Gastrocnemius medialis (tissue), 4 donors: Measurements from ENCODE around the gene HSD11B2. TPM values are rescaled to one million over a fixed set of nuclear protein-coding genes. Genes with fewer than 3 reads are reported as not detected.

ENCODE experiments used
- ATAC-seq, 2 donors: fragments of 150-250 bp; one replicate each; pipeline ENCODE4 v1.9.1; 2016
- DNase-seq, 2 donors: peaks; one replicate each; pipeline ENCODE4 v3.0.0-alpha.2; 2019
- H3K27ac ChIP-seq, 4 donors: fragments of 200-600 bp; sonication (generic); 1 replicate in 1 of 4; 2 replicates in 3 of 4; pipeline ENCODE4 v1.5.1; 2016 to 2018; ENCODE audit warnings: mild to moderate bottlenecking in 2 of 4, moderate library complexity in 1 of 4
- H3K27me3 ChIP-seq, 3 donors: fragments of 200-600 bp; sonication (generic) in 2 of 3; 1 replicate in 1 of 3; 2 replicates in 2 of 3; pipeline versions ENCODE4 v1.5.1 to v1.6.0; 2016 to 2019; ENCODE audit warnings: mild to moderate bottlenecking in 1 of 3, moderate library complexity in 1 of 3
- H3K36me3 ChIP-seq, 2 donors: fragments of 200-600 bp; sonication (generic) in 1 of 2; one replicate each; pipeline ENCODE4 v1.5.1; 2017 to 2018
- H3K4me1 ChIP-seq, 2 donors: fragments of 200-600 bp; sonication (generic) in 1 of 2; one replicate each; pipeline ENCODE4 v1.5.1; 2016 to 2017; ENCODE audit warnings: mild to moderate bottlenecking in 2 of 2
- H3K4me3 ChIP-seq, 4 donors: fragments of 200-600 bp; sonication (generic) in 3 of 4; 1 replicate in 1 of 4; 2 replicates in 3 of 4; pipeline ENCODE4 v1.5.1; 2016 to 2019; ENCODE audit warnings: mild to moderate bottlenecking in 2 of 4
- H3K9me3 ChIP-seq, 3 donors: fragments of 200-600 bp; sonication (generic) in 2 of 3; 1 replicate in 1 of 3; 2 replicates in 2 of 3; pipeline ENCODE4 v1.5.1; 2016 to 2019
- CTCF ChIP-seq, 5 experiments: fragments of 450-650 bp in 3 of 5; fragments of 200-600 bp in 2 of 5; sonication (generic) in 2 of 5; IDR thresholded peaks in 4 of 5; conservative IDR thresholded peaks in 1 of 5; 1 replicate in 4 of 5; 2 replicates in 1 of 5; pipeline ENCODE4 v1.5.1; 2016 to 2019; ENCODE audit warnings: antibody characterized with exemption in 5 of 5, mild to moderate bottlenecking in 3 of 5, moderate library complexity in 3 of 5
- POLR2A ChIP-seq, 2 donors: fragments of 450-650 bp; IDR thresholded peaks; one replicate each; pipeline ENCODE4 v1.6.1; 2017; ENCODE audit warnings: antibody characterized with exemption in 2 of 2, mild to moderate bottlenecking in 2 of 2, moderate library complexity in 2 of 2
- in situ Hi-C, 4 donors: fragments of 200-750 bp; cut with MboI; loops; one replicate each; pipeline versions ENCODE4 v1.15.0 to v1.8.0; 2017; ENCODE audit warnings: low sequenced_read_pairs in 4 of 4
- intact Hi-C: fragments of 100-400 bp; cut with DNase I; formaldehyde crosslinking; loops from one replicate; pipeline ENCODE4 v1.15.1; 2023; ENCODE audit warnings: low total_unique reads
- total RNA-seq, 4 donors: library from RNA; depleted of rRNA; stranded (reverse); fragments of >200 nt; gene quantifications; one replicate each; pipeline versions ENCODE4 v1.1.0 to v1.2.3, GENCODE V29; 2016

Gene HSD11B2
- total RNA-seq, 4 donors from 2014 or later: 2.3 to 4.1 TPM; not detected in 2

GRCh38 chr16:67429053-67429798, 1.7 kb upstream of the HSD11B2 start:
- in situ Hi-C loops (no loop called here), intact Hi-C loops (loop anchor here (5.0 kb wide), 1 partner anchor 93 kb away; no protein-coding TSS in a partner anchor)
- DNase-seq: no peak
- H3K4me3 ChIP-seq: no peak overlapping the region
- H3K36me3 ChIP-seq: no peaks in the 10 kb centered on the region
- TF ChIP-seq POLR2A (IDR thresholded peaks at IDR 0.05) (no peak), CTCF (IDR thresholded peaks at IDR 0.05 in 4 of 5, conservative IDR thresholded peaks at IDR 0.05 in 1 of 5) (no peak)
- H3K4me1 ChIP-seq: peaks cover 11 to 16% of the 10 kb centered on the region in 2 donors
- peaks cover 0 to 6% (median 0%) of the 10 kb centered on the region in 3 donors for H3K27me3 ChIP-seq
- ATAC-seq: no peak
- H3K9me3 ChIP-seq: no peaks in the 10 kb centered on the region
- no peak overlapping the region for H3K27ac ChIP-seq

- no peaks in the 10 kb centered on the region for H3K36me3 ChIP-seq
- intact Hi-C loops (loop anchor here (2.0 to 5.0 kb wide), 2 partner anchors 15 to 92 kb away; no protein-coding TSS in a partner anchor), in situ Hi-C loops (no loop called here)
- DNase-seq (no peak), ATAC-seq (no peak)
- peak overlapping the region; percentile 34 to 52 (median 48) for H3K4me3 ChIP-seq
- H3K9me3 ChIP-seq: no peaks in the 10 kb centered on the region
- H3K27me3 ChIP-seq: peaks cover 0 to 6% (median 0%) of the 10 kb centered on the region in 3 donors
- H3K4me1 ChIP-seq: peaks cover 11 to 16% of the 10 kb centered on the region in 2 donors
- no peak overlapping the region for H3K27ac ChIP-seq
- TF ChIP-seq CTCF (IDR thresholded peaks at IDR 0.05 in 4 of 5, conservative IDR thresholded peaks at IDR 0.05 in 1 of 5) (no peak), POLR2A (IDR thresholded peaks at IDR 0.05) (no peak)
These were observed 970 bp upstream of the HSD11B2 start for GRCh38 chr16:67429799-67430503.

GRCh38 chr16:67430504-67430976, 381 bp upstream of the HSD11B2 start:
- in situ Hi-C loops (no loop called here), intact Hi-C loops (loop anchor here (2.0 kb wide), 1 partner anchor 14 kb away; no protein-coding TSS in a partner anchor)
- Histone ChIP-seq H3K4me3 (peak overlapping the region; percentile 34 to 52 (median 48)), H3K4me1 (peaks cover 11 to 16% of the 10 kb centered on the region in 2 donors), H3K27ac (peak overlapping the region; percentile 29 to 65 (median 54)), H3K36me3 (no peaks in the 10 kb centered on the region), H3K9me3 (no peaks in the 10 kb centered on the region), H3K27me3 (peaks cover 0 to 6% (median 0%) of the 10 kb centered on the region in 3 donors)
- no peak for TF ChIP-seq CTCF (IDR thresholded peaks at IDR 0.05 in 4 of 5, conservative IDR thresholded peaks at IDR 0.05 in 1 of 5)
- no peak for TF ChIP-seq POLR2A (IDR thresholded peaks at IDR 0.05)
- ATAC-seq (peak; percentile 15 to 17), DNase-seq (no peak)

GRCh38 chr16:67431775-67432505, 1.0 kb downstream of the HSD11B2 start:
- Histone ChIP-seq H3K4me3 (peak overlapping the region; percentile 35 to 52 (median 48)), H3K27ac (peak overlapping the region; percentile 23 to 65 (median 53)), H3K4me1 (peaks cover 11 to 16% of the 10 kb centered on the region in 2 donors), H3K36me3 (no peaks in the 10 kb centered on the region), H3K27me3 (peaks cover 0 to 6% (median 0%) of the 10 kb centered on the region in 3 donors), H3K9me3 (no peaks in the 10 kb centered on the region)
- no peak for ATAC-seq
- in situ Hi-C loops (no loop called here), intact Hi-C loops (loop anchor here (2.0 kb wide), 1 partner anchor 13 kb away; no protein-coding TSS in a partner anchor)
- DNase-seq: no peak
- TF ChIP-seq POLR2A (IDR thresholded peaks at IDR 0.05) (no peak), CTCF (IDR thresholded peaks at IDR 0.05 in 4 of 5, conservative IDR thresholded peaks at IDR 0.05 in 1 of 5) (no peak)
